K562 (cell line): ENCODE measurements around the gene COL25A1. TPM values are rescaled to one million over a fixed set of nuclear protein-coding genes. Genes with fewer than 3 reads are reported as not detected.

Experiments
- ATAC-seq: fragments of 200-7000 bp; cut with Tn5 transposase; 3 replicates; pipeline ENCODE4 v1.9.1; 2020; ENCODE audit warnings: moderate library complexity
- BruUV-seq: library from RNA; stranded (reverse); fragments of 400-500 nt; replicated peaks from 2 replicates; lab custom pipeline; 2021; lab: Mats Ljungman, UMichigan
- CTCF ChIA-PET: fragments of 300-600 bp; formaldehyde crosslinking; extraction: SDS; loops from one replicate; lab custom pipeline; 2021; ENCODE audit warnings: low intra/inter-chr PET ratio; lab: Yijun Ruan, JAX
- POLR2A ChIA-PET: fragments of 300-600, 350-650 bp; sonication (Branson Sonifier 250); formaldehyde crosslinking; extraction: SDS; loops from one replicate; lab custom pipeline; 2021; ENCODE audit warnings: antibody characterized with exemption, inconsistent platforms; lab: Yijun Ruan, JAX
- DNase-seq, 4 experiments: peaks; one replicate each; pipeline versions ENCODE4 v3.0.0 to v3.0.0-alpha.2; 2011 to 2018; ENCODE audit warnings: low spot score in 3 of 4, mixed read lengths in 3 of 4; ENCODE audit errors: extremely low read depth in 1 of 4
- FAIRE-seq: peaks from 2 replicates; lab custom pipeline; 2011; peaks lifted over from hg19 to GRCh38; lab: Jason Lieb, UNC
- H2AFZ ChIP-seq: 2 replicates; pipeline ENCODE4 v1.6.0; 2011; ENCODE audit warnings: low read depth, low read length, control low read depth, inconsistent platforms
- H3K27ac ChIP-seq: fragments of 200-600 bp; 3 replicates; pipeline ENCODE4 v1.8.0; 2011; ENCODE audit warnings: low read depth, mild to moderate bottlenecking, control low read depth, inconsistent platforms, low read length, moderate library complexity, mixed read lengths; ENCODE audit errors: extremely low read depth
- H3K27me3 ChIP-seq, 2 experiments: fragments of 300-600 bp in 1 of 2; 2 replicates in 1 of 2; 3 replicates in 1 of 2; pipeline versions ENCODE4 v1.6.0 to v1.8.0; 2011; ENCODE audit warnings: inconsistent platforms in 2 of 2, low read length in 2 of 2, mild to moderate bottlenecking in 1 of 2, mixed read lengths in 1 of 2, moderate library complexity in 1 of 2; ENCODE audit not compliant: control insufficient read depth in 2 of 2, insufficient read depth in 2 of 2
- H3K36me3 ChIP-seq: fragments of 300-600 bp; 3 replicates; pipeline ENCODE4 v1.8.0; 2011; ENCODE audit warnings: mild to moderate bottlenecking, low read length, inconsistent platforms; ENCODE audit not compliant: control insufficient read depth, insufficient read depth
- H3K4me1 ChIP-seq, 2 experiments: fragments of 200-600 bp in 1 of 2; replicated peaks in 1 of 2; 2 replicates in 1 of 2; 3 replicates in 1 of 2; pipeline versions ENCODE4 v1.5.1 to v1.8.0; 2011; ENCODE audit warnings: inconsistent platforms in 2 of 2, low read length in 2 of 2, mild to moderate bottlenecking in 1 of 2, mixed read lengths in 1 of 2, moderate library complexity in 1 of 2; ENCODE audit not compliant: control insufficient read depth in 2 of 2, insufficient read depth in 2 of 2
- H3K4me2 ChIP-seq: 2 replicates; pipeline ENCODE4 v1.6.1; 2011; ENCODE audit warnings: low read length, control low read depth, inconsistent platforms, mixed read lengths; ENCODE audit not compliant: insufficient read depth
- H3K4me3 ChIP-seq: fragments of 200-600 bp; sonication (generic), shearing (Covaris generic); 2 replicates; pipeline ENCODE4 v1.5.1; 2016; ENCODE audit warnings: control low read depth, inconsistent platforms
- H3K79me2 ChIP-seq: fragments of 200-600 bp; 3 replicates; pipeline ENCODE4 v1.8.0; 2011; ENCODE audit warnings: low read length, inconsistent platforms; ENCODE audit not compliant: control insufficient read depth, insufficient read depth
- H3K9ac ChIP-seq, 2 experiments: 2 replicates each; pipeline versions ENCODE4 v1.6.0 to v1.6.1; 2011; ENCODE audit warnings: low read depth in 2 of 2, low read length in 2 of 2, control low read depth in 1 of 2, inconsistent platforms in 1 of 2, mild to moderate bottlenecking in 1 of 2, mixed read lengths in 1 of 2; ENCODE audit not compliant: insufficient read depth in 1 of 2
- H3K9me1 ChIP-seq: one replicate; pipeline ENCODE4 v1.6.0; 2011; ENCODE audit warnings: inconsistent platforms, mild to moderate bottlenecking, low read length, moderate library complexity; ENCODE audit not compliant: control insufficient read depth, insufficient read depth
- H3K9me3 ChIP-seq: replicated peaks from 2 replicates; pipeline ENCODE4 v1.5.1; 2011; ENCODE audit warnings: low read depth, low read length, inconsistent platforms; ENCODE audit not compliant: control insufficient read depth, insufficient read depth
- H4K20me1 ChIP-seq: replicated peaks from 2 replicates; pipeline ENCODE4 v1.6.1; 2011; ENCODE audit warnings: low read length, inconsistent platforms, mixed read lengths; ENCODE audit not compliant: control insufficient read depth, insufficient read depth
- ARID1B ChIP-seq: fragments of 450-650 bp; IDR thresholded peaks from 2 replicates; pipeline ENCODE4 v1.6.1; 2016; ENCODE audit warnings: antibody characterized with exemption, mild to moderate bottlenecking, inconsistent platforms
- ARID4B ChIP-seq: sonication (generic); formaldehyde crosslinking; IDR thresholded peaks from 2 replicates; pipeline ENCODE4 v1.8.0; 2022; ENCODE audit warnings: mild to moderate bottlenecking, missing genetic modification reagents
- CCAR2 ChIP-seq: fragments of 200-400 bp; formaldehyde crosslinking; IDR thresholded peaks from 2 replicates; pipeline ENCODE4 v1.6.1; 2017; ENCODE audit warnings: mild to moderate bottlenecking, low read depth, low read length
- FOXO4 ChIP-seq: fragments of 450-650 bp; formaldehyde crosslinking; IDR thresholded peaks from 2 replicates; pipeline ENCODE4 v1.4.0; 2020; ENCODE audit warnings: mild to moderate bottlenecking, moderate library complexity
- HCFC1 ChIP-seq: IDR thresholded peaks from 2 replicates; pipeline ENCODE4 v1.6.1; 2012; ENCODE audit warnings: low read depth, low read length, improper control_type of control experiment
- ILF3 ChIP-seq: fragments of 450-650 bp; IDR thresholded peaks from 2 replicates; pipeline ENCODE4 v1.6.1; 2018; ENCODE audit warnings: antibody characterized with exemption, mild to moderate bottlenecking, moderate library complexity, borderline replicate concordance
- IRF2 ChIP-seq: sonication (generic); formaldehyde crosslinking; IDR thresholded peaks from 2 replicates; pipeline ENCODE4 v1.8.1; 2022; ENCODE audit warnings: mild to moderate bottlenecking, missing genetic modification reagents
- LARP7 ChIP-seq: fragments of 450-650 bp; IDR thresholded peaks from 2 replicates; pipeline ENCODE4 v1.6.1; 2016
- MTA2 ChIP-seq: fragments of 450-650 bp; IDR thresholded peaks from 2 replicates; pipeline ENCODE4 v1.6.1; 2016; ENCODE audit warnings: low read depth
- MXI1 ChIP-seq: IDR thresholded peaks from 2 replicates; pipeline ENCODE4 v1.6.1; 2011; ENCODE audit warnings: low read depth, mild to moderate bottlenecking, improper control_type of control experiment, low read length
- NCOA6 ChIP-seq: fragments of 450-650 bp; IDR thresholded peaks from 2 replicates; pipeline ENCODE4 v1.6.1; 2017; ENCODE audit warnings: mild to moderate bottlenecking
- NFIC ChIP-seq: fragments of 450-650 bp; IDR thresholded peaks from 2 replicates; pipeline ENCODE4 v1.6.1; 2017; ENCODE audit warnings: mild to moderate bottlenecking, inconsistent platforms
- NKRF ChIP-seq: fragments of 450-650 bp; IDR thresholded peaks from 2 replicates; pipeline ENCODE4 v1.6.1; 2016; ENCODE audit warnings: borderline replicate concordance
- NR1H2 ChIP-seq: sonication (generic); formaldehyde crosslinking; IDR thresholded peaks from 2 replicates; pipeline ENCODE4 v1.4.0; 2020; ENCODE audit warnings: mild to moderate bottlenecking, missing genetic modification reagents
- VEZF1 ChIP-seq: fragments of 200-800 bp; sonication (Bioruptor generic); IDR thresholded peaks from 2 replicates; pipeline ENCODE4 v1.6.1; 2017; ENCODE audit warnings: missing genetic modification characterization, missing compliant biosample characterization
- ZNF785 ChIP-seq: fragments of 250-450 bp; sonication (Bioruptor Pico); IDR thresholded peaks from 2 replicates; pipeline ENCODE4 v1.4.0; 2020; ENCODE audit warnings: mild to moderate bottlenecking
- WGBS: fragments of 100-300 bp; shearing (Covaris generic); methylation state at CpG from one replicate; pipeline ENCODE4 v1.1.6; 2016; ENCODE audit warnings: low coverage, mixed read lengths; ENCODE audit not compliant: insufficient coverage; ENCODE audit errors: missing lambda C conversion rate; 5-methylcytosine and 5-hydroxymethylcytosine counted together
- in situ Hi-C: fragments of 300-500 bp; cut with MboI; formaldehyde crosslinking; loops from 4 replicates; pipeline ENCODE4 v1.15.0; 2018; ENCODE audit warnings: inconsistent platforms, mixed read lengths
- intact Hi-C: fragments of 100-400 bp; cut with micrococcal nuclease; formaldehyde crosslinking; loops from 2 replicates; pipeline ENCODE4 v1.14.2; 2022
- polyA plus RNA-seq, 8 experiments: library from polyadenylated mRNA; depleted of rRNA in 4 of 8; stranded (reverse) in 5 of 8; unstranded in 3 of 8; fragments of >200 nt; fragmentation: Nextera tagmentation in 2 of 8; fragmentation: Illumina TruSeq in 1 of 8; extraction: Ambion mirVana in 2 of 8; extraction: Trizol in 1 of 8; gene quantifications; 2 replicates each; pipeline versions ENCODE4 v1.2.1 to v1.2.3, GENCODE V29; 2011 to 2014; ENCODE audit warnings: inconsistent platforms in 1 of 8, missing spikeins in 1 of 8
- total RNA-seq, 7 experiments: library from RNA; depleted of rRNA in 6 of 7; stranded (reverse); fragments of >200 nt in 6 of 7; fragmentation: Illumina TruSeq in 2 of 7; extraction: Trizol in 2 of 7; gene quantifications; 2 replicates each; pipeline versions ENCODE4 v1.2.1 to v1.2.3, GENCODE V29; 2011 to 2021; ENCODE audit warnings: low replicate concordance in 1 of 7

Gene COL25A1
- total and polyA plus RNA-seq, 9 of the 15 experiments (the other 6 are each of a cell fraction or from before 2014, with no cell fraction given) = 0.03 to 0.62 (median 0.27) TPM

GRCh38 chr4:109020861-109021260 is 281.6 kb downstream of the COL25A1 start:
- FAIRE-seq = no peak
- TF ChIP-seq VEZF1 (CRISPR knock-in tag) = no peak
- no peak for TF ChIP-seq ILF3
- TF ChIP-seq NKRF = no peak
- TF ChIP-seq FOXO4 = no peak
- TF ChIP-seq MTA2 = no peak
- no peak for TF ChIP-seq MXI1
- TF ChIP-seq NR1H2 (CRISPR knock-in tag) = no peak
- TF ChIP-seq CCAR2 = no peak
- TF ChIP-seq NCOA6 = no peak
- TF ChIP-seq NFIC = no peak
- TF ChIP-seq ARID4B (CRISPR knock-in tag) = no peak
- TF ChIP-seq ARID1B = no peak
- no peak for TF ChIP-seq IRF2
- no peak for TF ChIP-seq LARP7
- TF ChIP-seq ZNF785 = no peak
- TF ChIP-seq HCFC1 = no peak

More at GRCh38 chr4:109020861-109021260, 281.6 kb downstream of the COL25A1 start:
- Histone ChIP-seq H3K27ac (no peak overlapping the region), H3K9me1 (no peaks in the 10 kb centered on the region), H3K9me3 (peaks cover 7% of the 10 kb centered on the region), H3K4me3 (no peak overlapping the region), H3K4me2 (no peak overlapping the region), H3K27me3 (no peaks in the 10 kb centered on the region), H3K36me3 (no peaks in the 10 kb centered on the region), H3K4me1 (peaks cover 4 to 9% of the 10 kb centered on the region in 2 experiments), H4K20me1 (no peaks in the 10 kb centered on the region), H2AFZ (no peak overlapping the region), H3K9ac (no peak overlapping the region), H3K79me2 (no peaks in the 10 kb centered on the region)
- no peak for DNase-seq
- POLR2A ChIA-PET = no interaction called here
- intact Hi-C loops = loop anchor here (10.0 kb wide), 1 partner anchor 186 kb away; no protein-coding TSS in a partner anchor
- CTCF ChIA-PET = no interaction called here
- no peak for ATAC-seq
- 59% methylated on average over 4 of the region's 4 CpGs for WGBS
- in situ Hi-C loops = no loop called here
- BruUV-seq = no TSS peak
